Measurements from ENCODE around the gene FASN.

FASN gene

DNA sequence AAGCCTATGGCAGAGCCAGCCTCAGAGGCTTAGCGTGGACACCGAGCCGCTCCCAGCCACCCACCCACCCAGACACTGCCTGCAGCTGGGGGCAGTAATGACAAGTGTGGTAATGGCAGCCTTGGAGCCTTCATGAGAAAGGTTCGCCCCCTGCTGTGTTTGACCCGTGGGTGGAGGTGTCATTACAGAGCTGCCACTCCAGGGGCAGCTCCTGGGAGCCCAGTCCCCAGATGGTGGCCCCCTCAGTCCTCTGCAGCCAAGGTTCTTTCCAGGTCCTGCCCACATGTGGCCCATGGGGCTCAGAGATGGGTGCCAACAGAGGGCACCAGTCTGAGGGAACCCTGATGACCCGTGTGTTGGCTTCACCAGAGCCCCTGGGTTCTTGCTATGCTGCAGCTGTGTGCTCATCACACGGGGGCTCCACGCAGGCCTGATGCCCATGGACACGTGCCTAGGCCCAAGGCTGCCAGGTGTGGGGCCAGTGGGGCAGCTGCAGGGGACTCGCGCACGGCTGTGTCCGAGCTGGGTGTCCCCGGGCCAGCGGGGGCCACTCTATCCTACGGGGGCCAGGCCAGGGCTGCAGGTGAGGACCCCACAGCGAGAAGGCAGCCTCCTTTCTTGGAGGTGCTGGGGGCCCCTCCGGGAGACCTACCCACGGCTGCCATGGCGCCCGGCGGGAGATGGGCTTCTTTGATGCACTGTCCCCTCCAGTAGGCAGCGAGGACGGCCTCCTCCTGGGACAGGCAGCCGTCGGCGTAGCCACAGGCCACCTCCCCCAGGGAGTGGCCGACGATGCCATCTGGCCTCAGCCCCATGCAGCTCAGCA is 8.1 kb downstream of the FASN start:
- H3K9me3 ChIP-seq (ENCODE audit: control insufficient read depth, insufficient read depth, low read length): no peaks in the 10 kb centered on the region
- H3K4me1 ChIP-seq (ENCODE audit: control insufficient read depth, insufficient read depth, low read length): no peaks in the 10 kb centered on the region
- H3K27me3 ChIP-seq (ENCODE audit: control insufficient read depth, insufficient read depth, low read length): no peaks in the 10 kb centered on the region
- peaks cover 93% of the 10 kb centered on the region for H3K36me3 ChIP-seq (ENCODE audit: control insufficient read depth, insufficient read depth, low read length)
- no peak overlapping the region for H3K9ac ChIP-seq (ENCODE audit: low read depth, low read length)
- no peak overlapping the region for H3K4me3 ChIP-seq (ENCODE audit: low read depth, low read length)

DNA sequence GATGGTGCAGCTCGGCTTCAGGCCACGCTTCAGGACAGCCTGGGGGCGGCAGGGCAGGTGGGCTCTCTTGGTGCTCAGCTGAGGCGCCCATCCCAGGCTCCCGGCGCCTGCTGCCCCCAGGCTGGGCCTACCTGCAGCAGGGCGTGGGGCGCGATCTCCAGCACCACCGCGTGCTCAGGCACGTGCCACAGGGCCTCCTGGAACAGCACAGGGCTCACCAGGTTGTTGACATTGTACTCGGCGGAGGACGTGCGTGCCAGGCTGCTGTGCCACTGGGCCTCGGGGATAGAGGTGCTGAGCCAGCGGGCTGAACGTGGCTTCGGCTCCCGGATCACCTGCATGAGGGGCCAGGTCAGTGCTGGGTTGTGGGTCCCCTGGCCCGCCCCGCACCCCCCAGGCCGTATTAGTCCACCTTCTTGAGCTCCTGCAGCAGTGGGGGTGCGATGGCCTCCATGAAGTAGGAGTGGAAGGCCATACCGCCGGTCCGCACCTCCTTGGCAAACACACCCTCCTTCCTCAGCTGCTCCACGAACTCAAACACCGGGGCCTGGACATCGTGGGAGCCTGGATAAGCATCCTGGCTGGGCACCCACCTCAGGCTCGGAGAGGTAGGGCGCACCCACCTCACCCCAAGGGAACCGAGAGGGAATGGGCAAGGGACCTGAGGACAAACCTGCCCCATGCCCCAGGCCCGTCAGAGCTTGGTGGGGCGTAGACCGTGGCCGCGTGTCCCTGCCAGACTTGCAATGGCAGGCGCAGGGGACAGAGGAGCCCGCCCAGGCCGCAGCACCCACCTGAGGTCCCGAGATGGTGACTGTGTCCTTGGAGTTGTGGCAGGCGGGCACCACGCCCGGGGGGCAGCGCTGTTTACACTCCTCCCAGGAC is 9.0 kb downstream of the FASN start:
- Histone ChIP-seq H3K36me3 (ENCODE audit: control insufficient read depth, insufficient read depth, low read length) (peaks cover 97% of the 10 kb centered on the region), H3K27me3 (ENCODE audit: control insufficient read depth, insufficient read depth, low read length) (no peaks in the 10 kb centered on the region), H3K9ac (ENCODE audit: low read depth, low read length) (no peak overlapping the region), H3K4me3 (ENCODE audit: low read depth, low read length) (no peak overlapping the region), H3K9me3 (ENCODE audit: control insufficient read depth, insufficient read depth, low read length) (no peaks in the 10 kb centered on the region), H3K4me1 (ENCODE audit: control insufficient read depth, insufficient read depth, low read length) (no peaks in the 10 kb centered on the region)

DNA sequence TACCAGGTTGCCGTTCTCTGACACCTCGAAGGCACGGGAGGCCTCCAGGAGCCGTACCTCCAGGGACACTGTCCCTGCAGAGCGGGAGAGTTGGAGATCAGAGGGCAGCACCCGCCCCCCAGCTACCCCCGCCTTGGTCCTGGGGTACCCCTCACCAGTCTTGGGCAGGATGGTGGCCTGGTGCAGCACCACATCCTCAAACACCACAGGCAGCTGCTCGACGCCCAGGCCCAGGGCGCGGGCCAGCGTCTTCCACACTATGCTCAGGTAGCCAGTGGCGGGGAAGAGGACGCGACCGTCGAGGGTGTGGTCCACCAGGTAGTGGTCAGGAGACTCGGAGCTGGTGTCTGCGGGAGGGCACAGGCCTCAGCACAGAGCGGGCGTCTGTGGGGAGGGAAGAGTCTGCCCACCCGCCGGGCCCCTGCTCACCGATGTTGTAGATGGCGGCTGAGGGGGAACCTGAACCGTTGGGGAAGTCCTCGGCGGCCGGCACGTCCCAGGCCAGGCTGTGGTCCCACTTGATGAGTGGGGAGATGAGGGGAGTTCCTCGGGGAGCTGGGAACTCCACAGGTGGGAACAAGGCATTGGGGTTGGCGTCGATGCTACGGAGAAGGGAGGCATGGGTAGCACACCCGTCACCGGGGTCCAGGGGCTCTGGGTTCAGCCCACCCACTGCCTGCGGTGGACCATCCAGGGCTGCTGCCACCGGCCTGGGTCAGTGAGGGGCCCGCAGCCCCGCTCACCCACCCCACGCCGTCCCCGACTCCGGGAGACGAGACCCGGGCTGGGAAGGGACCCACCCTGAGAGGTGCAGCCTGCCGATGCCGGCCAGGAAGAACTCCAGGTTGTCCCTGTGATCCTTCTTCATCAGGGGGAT is 9.8 kb downstream of the FASN start:
- H3K27me3 ChIP-seq (ENCODE audit: control insufficient read depth, insufficient read depth, low read length): no peaks in the 10 kb centered on the region
- no peaks in the 10 kb centered on the region for H3K4me1 ChIP-seq (ENCODE audit: control insufficient read depth, insufficient read depth, low read length)
- no peak overlapping the region for H3K4me3 ChIP-seq (ENCODE audit: low read depth, low read length)
- peaks cover 97% of the 10 kb centered on the region for H3K36me3 ChIP-seq (ENCODE audit: control insufficient read depth, insufficient read depth, low read length)
- no peaks in the 10 kb centered on the region for H3K9me3 ChIP-seq (ENCODE audit: control insufficient read depth, insufficient read depth, low read length)
- H3K9ac ChIP-seq (ENCODE audit: low read depth, low read length): no peak overlapping the region

DNA sequence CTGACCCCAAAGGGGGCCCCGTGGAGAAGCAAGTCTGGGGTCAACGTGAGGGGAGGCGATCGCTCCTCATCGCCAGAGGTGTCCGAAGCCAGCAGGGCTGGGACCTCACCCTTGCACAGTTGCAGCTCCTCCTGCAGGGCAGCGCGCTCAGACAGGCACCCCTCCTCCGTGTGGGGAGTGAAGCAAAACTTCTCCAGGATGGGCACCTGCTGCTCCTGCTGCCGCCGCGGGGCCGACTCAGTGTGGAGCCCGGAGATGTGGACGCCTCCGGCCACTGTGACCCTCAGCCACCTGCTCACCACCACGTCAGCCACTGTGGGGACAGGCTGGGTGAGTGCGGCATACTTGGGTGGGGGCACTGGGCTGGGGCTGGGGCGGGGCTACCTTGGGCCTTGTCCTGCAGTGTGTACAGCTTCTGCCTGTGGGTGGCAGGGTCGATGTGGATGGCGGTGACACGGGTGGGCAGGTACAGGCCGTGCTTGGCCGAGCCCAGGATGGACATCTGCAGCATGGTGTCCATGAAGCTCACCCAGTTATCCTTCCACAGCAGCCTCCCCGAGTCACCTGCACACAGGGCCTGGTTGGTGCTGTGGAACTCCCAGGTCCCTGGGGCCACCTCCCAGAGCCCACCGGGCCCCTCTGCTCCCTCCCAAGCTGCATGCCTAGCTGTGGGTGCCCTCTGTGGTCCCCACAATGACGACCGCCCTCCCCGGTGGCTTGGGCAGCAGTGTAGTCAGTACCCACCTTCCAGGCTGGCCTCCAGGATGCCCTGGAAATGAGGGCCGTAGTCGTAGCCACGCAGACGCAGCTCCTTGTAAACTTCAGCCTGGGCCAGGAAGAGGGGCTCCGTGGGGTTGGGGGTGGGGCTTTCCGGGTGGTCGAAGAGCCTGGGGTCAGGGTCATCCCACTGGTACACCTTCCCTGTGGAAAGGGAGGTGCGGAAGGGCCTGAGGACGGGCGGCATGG is 10.8 kb downstream of the FASN start:
- H3K9ac ChIP-seq (ENCODE audit: low read depth, low read length): no peak overlapping the region
- H3K9me3 ChIP-seq (ENCODE audit: control insufficient read depth, insufficient read depth, low read length): no peaks in the 10 kb centered on the region
- H3K4me1 ChIP-seq (ENCODE audit: control insufficient read depth, insufficient read depth, low read length): no peaks in the 10 kb centered on the region
- no peaks in the 10 kb centered on the region for H3K27me3 ChIP-seq (ENCODE audit: control insufficient read depth, insufficient read depth, low read length)
- peaks cover 97% of the 10 kb centered on the region for H3K36me3 ChIP-seq (ENCODE audit: control insufficient read depth, insufficient read depth, low read length)
- no peak overlapping the region for H3K4me3 ChIP-seq (ENCODE audit: low read depth, low read length)

DNA sequence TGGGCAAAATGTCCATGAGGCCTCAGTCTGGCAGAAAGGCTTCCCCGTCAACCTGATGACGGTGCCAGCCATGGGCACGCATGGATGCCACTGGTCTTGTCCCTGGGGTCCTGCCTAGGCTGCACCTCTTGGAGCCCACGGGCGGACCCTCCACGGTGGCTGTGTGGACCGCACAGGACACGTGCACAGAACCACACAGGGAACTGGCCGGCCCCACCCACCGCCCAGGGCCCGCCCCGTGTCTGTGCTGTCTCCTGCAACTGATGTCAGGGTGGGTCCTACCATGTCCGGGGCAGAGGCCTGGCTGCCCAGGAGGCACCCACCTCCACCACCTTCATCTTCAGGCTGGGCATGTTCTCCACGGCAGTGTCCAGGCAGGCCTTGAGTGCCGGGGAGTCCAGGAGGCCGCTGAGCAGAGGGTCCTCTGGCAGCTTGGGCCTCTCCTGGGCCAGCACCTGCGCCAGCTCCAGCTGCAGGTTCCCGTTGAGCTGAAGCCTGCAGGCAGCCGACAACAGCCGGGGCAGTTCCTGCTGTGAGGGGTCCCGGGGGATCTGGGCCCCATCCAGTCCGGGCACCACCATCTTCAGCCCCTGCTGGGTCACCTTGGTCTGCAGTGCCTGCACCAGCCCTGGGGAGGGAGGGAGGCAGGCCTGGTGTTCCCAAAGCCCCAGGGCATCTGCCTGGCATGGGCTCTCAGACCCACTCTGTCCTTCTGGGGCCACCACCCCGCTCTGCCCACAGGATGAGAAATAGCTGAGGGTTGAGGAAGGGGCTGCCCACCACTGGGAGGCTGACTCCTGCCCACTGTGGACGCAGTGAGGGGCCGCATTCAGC is 11.9 kb downstream of the FASN start:
- Histone ChIP-seq H3K36me3 (ENCODE audit: control insufficient read depth, insufficient read depth, low read length) (peaks cover 93% of the 10 kb centered on the region), H3K9me3 (ENCODE audit: control insufficient read depth, insufficient read depth, low read length) (no peaks in the 10 kb centered on the region), H3K4me3 (ENCODE audit: low read depth, low read length) (no peak overlapping the region), H3K4me1 (ENCODE audit: control insufficient read depth, insufficient read depth, low read length) (no peaks in the 10 kb centered on the region), H3K9ac (ENCODE audit: low read depth, low read length) (no peak overlapping the region), H3K27me3 (ENCODE audit: control insufficient read depth, insufficient read depth, low read length) (no peaks in the 10 kb centered on the region)

DNA sequence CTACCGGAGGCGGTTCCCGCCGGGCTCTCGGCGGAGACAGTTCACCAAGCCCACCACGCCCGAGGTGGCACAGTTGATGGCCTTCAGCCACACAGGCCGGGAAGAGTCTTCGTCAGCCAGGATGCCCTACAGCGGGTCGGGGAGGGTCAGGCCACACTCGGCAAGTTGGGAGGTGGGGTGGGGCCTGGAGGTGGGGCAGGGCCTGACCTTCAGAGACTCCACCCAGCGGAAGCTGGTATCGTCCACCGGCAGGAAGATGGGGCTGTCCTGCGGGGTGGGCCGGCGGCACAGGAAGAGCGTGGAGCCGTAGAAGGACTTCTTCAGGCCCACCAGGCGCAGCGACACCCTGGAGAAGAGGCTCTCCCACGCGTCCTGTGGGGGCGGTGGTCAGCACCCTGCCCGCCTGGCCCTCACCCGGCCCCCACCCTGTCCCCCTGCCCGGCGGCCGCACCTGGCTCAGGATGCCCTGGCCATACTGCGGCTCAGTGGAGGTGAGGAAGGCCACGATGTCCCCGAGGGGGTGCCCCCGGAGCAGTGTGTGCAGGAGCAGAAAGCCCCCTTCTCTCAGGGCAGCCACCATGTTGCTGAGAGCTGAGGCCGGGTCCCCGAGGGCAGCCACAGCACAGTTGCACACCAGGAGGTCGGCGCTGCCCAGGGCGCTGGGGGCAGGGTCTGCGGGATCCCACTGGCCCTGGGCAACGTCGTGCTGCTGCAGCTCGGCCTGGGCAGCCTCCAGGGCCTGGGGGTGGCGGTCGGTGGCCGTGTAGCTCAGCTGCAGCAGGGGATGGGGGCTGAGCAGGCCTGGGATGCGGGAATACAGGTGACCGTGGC is 12.8 kb downstream of the FASN start:
- H3K36me3 ChIP-seq (ENCODE audit: control insufficient read depth, insufficient read depth, low read length): peaks cover 93% of the 10 kb centered on the region
- no peak overlapping the region for H3K9ac ChIP-seq (ENCODE audit: low read depth, low read length)
- no peaks in the 10 kb centered on the region for H3K27me3 ChIP-seq (ENCODE audit: control insufficient read depth, insufficient read depth, low read length)
- no peaks in the 10 kb centered on the region for H3K4me1 ChIP-seq (ENCODE audit: control insufficient read depth, insufficient read depth, low read length)
- no peaks in the 10 kb centered on the region for H3K9me3 ChIP-seq (ENCODE audit: control insufficient read depth, insufficient read depth, low read length)
- no peak overlapping the region for H3K4me3 ChIP-seq (ENCODE audit: low read depth, low read length)

DNA sequence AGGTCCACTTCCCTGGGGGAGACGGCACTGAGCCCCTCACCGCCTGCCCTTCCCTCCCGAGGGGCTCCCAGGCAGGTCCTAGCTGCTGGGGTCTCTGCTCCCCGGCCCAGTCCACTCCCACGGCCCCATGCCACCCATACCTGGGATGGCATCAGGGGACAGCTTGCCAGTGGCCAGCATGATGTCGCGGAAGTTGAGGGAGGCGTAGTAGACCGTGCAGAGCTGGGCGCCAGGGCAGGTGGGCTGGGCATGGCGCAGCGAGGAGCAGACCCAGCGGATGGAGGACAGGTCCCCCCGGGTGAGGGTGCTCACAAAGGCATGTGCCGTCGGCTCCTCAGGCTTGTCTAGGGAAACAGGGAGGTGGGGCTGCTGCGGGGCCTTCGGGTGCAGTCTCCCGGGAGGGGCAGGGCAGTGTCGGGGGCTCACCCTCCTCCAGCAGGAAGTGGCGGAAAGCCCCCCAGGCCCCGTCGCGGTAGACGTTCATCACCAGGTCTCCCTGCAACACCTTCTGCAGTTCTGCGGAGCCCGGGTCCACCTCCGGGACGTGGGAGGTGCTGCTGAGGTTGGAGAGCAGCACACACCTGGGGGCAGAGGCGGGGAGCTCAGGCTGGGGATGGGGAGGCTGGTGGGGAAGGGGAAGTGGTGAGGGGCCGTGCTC is 13.5 kb downstream of the FASN start:
- Histone ChIP-seq H3K4me1 (ENCODE audit: control insufficient read depth, insufficient read depth, low read length) (no peaks in the 10 kb centered on the region), H3K36me3 (ENCODE audit: control insufficient read depth, insufficient read depth, low read length) (peaks cover 93% of the 10 kb centered on the region), H3K4me3 (ENCODE audit: low read depth, low read length) (no peak overlapping the region), H3K27me3 (ENCODE audit: control insufficient read depth, insufficient read depth, low read length) (no peaks in the 10 kb centered on the region), H3K9me3 (ENCODE audit: control insufficient read depth, insufficient read depth, low read length) (no peaks in the 10 kb centered on the region), H3K9ac (ENCODE audit: low read depth, low read length) (no peak overlapping the region)

DNA sequence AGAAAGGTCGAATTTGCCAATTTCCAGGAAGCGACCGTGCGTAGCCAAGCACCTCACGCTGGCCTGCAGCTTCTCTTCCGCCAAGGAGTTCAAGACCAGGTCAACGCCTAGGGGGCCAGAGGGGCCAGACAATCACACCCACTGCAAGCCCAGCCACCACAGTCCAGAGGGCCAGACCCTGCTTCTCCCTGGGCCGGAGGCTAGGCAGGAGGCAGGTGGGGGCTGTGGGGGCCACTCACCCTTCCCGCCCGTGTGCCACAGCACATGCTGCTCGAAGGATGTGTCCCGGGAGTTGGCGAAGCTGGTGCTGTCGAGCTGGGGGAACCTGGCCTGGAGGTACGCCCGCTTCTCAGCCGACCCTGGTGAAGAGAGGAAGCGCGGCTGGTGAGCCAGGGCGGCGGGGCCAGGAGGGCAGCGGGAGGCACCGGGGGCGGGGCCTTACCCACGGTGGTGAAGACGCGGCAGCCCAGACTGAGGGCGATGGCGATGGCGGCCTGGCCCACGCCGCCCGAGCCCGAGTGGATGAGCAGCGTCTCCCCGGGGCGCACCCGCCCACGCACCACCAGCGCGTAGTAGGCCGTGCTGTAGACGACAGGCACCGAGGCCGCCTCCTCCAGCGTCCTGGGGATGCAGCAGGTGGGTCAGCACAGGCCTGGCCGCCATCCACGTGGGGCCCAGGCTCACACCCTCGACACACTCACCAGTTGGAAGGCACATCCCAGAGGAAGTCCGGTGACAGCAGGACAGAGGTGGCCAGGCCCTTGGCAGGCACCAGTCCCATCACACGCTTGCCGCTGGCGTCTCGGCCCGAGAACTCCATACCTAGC is 14.3 kb downstream of the FASN start:
- H3K36me3 ChIP-seq (ENCODE audit: control insufficient read depth, insufficient read depth, low read length): peaks cover 93% of the 10 kb centered on the region
- H3K4me3 ChIP-seq (ENCODE audit: low read depth, low read length): no peak overlapping the region
- H3K9ac ChIP-seq (ENCODE audit: low read depth, low read length): no peak overlapping the region
- no peaks in the 10 kb centered on the region for H3K9me3 ChIP-seq (ENCODE audit: control insufficient read depth, insufficient read depth, low read length)
- H3K4me1 ChIP-seq (ENCODE audit: control insufficient read depth, insufficient read depth, low read length): no peaks in the 10 kb centered on the region
- H3K27me3 ChIP-seq (ENCODE audit: control insufficient read depth, insufficient read depth, low read length): no peaks in the 10 kb centered on the region

DNA sequence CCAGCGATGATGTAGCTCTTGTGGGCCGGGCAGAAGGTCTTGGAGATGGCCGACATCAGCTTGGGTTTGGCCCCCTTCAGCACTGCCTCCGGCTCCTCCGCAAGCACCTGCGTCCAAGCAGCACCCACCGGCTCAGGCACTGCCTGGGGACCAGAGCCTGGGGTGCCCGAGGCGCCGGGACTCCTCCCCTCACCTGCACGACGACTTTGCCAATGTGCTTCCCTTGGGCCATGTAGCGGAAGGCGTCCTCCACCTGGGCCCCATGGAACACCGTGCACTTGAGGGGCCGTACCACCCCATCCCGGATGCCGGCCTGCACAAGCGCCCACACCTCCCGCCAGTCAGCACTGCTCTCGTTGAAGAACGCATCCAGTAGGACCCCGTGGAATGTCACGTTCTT is 15.0 kb downstream of the FASN start:
- Histone ChIP-seq H3K27me3 (ENCODE audit: control insufficient read depth, insufficient read depth, low read length) (no peaks in the 10 kb centered on the region), H3K9ac (ENCODE audit: low read depth, low read length) (no peak overlapping the region), H3K4me1 (ENCODE audit: control insufficient read depth, insufficient read depth, low read length) (no peaks in the 10 kb centered on the region), H3K4me3 (ENCODE audit: low read depth, low read length) (no peak overlapping the region), H3K9me3 (ENCODE audit: control insufficient read depth, insufficient read depth, low read length) (no peaks in the 10 kb centered on the region), H3K36me3 (ENCODE audit: control insufficient read depth, insufficient read depth, low read length) (peaks cover 88% of the 10 kb centered on the region)
